Common myeloid progenitor, CD34-positive (primary cell): ENCODE results near the gene MPHOSPH6.

Experiments used
- CTCF ChIA-PET: fragments of 350-600 bp; sonication (Branson Sonifier 250); formaldehyde crosslinking; loops from one replicate; lab custom pipeline; 2021; ENCODE audit warnings: antibody characterized with exemption; lab: Charles Lee
- POLR2A ChIA-PET: fragments of 350-600 bp; sonication (Branson Sonifier 250); formaldehyde crosslinking; loops from one replicate; lab custom pipeline; 2021; ENCODE audit warnings: antibody characterized with exemption; lab: Charles Lee
- DNase-seq, 3 donors: peaks; one replicate each; pipeline versions ENCODE4 v3.0.0 to v3.0.0-alpha.2; 2013
- H3K27ac ChIP-seq, 2 experiments: 1 replicate in 1 of 2; 2 replicates in 1 of 2; pipeline ENCODE4 v1.7.0; 2013; ENCODE audit warnings: inconsistent platforms in 2 of 2, low read length in 2 of 2, mild to moderate bottlenecking in 2 of 2, low read depth in 1 of 2, moderate library complexity in 1 of 2; ENCODE audit not compliant: severe bottlenecking in 2 of 2, insufficient read depth in 1 of 2, poor library complexity in 1 of 2
- H3K27me3 ChIP-seq, 5 experiments: replicated peaks in 2 of 5; 1 replicate in 3 of 5; 2 replicates in 2 of 5; pipeline versions ENCODE4 v1.6.1 to v1.7.0; 2013; ENCODE audit warnings: low read length in 4 of 5, mild to moderate bottlenecking in 2 of 5, moderate library complexity in 2 of 5, inconsistent platforms in 1 of 5; ENCODE audit not compliant: insufficient read depth in 5 of 5, control insufficient read depth in 4 of 5
- H3K36me3 ChIP-seq, 4 experiments: 1 replicate in 2 of 4; 2 replicates in 2 of 4; pipeline versions ENCODE4 v1.6.1 to v1.7.0; 2013; ENCODE audit warnings: low read length in 3 of 4, control low read depth in 1 of 4, mild to moderate bottlenecking in 1 of 4; ENCODE audit not compliant: control insufficient read depth in 4 of 4, insufficient read depth in 4 of 4
- H3K4me1 ChIP-seq, 4 experiments: 1 replicate in 3 of 4; 2 replicates in 1 of 4; pipeline versions ENCODE4 v1.6.1 to v1.7.1; 2013; ENCODE audit warnings: low read length in 3 of 4, mild to moderate bottlenecking in 3 of 4, control low read depth in 1 of 4, inconsistent platforms in 1 of 4, moderate library complexity in 1 of 4; ENCODE audit not compliant: control insufficient read depth in 4 of 4, insufficient read depth in 4 of 4; ENCODE audit errors: control extremely low read depth in 1 of 4
- H3K4me3 ChIP-seq, 7 experiments: 1 replicate in 4 of 7; 2 replicates in 3 of 7; pipeline versions ENCODE4 v1.5.1 to v1.7.0; 2013; ENCODE audit warnings: mild to moderate bottlenecking in 7 of 7, low read length in 6 of 7, moderate library complexity in 6 of 7, inconsistent platforms in 2 of 7, low read depth in 2 of 7, control low read depth in 1 of 7; ENCODE audit not compliant: insufficient read depth in 4 of 7, control insufficient read depth in 1 of 7; ENCODE audit errors: extremely low read depth in 1 of 7
- H3K9me3 ChIP-seq, 5 experiments: 1 replicate in 4 of 5; 2 replicates in 1 of 5; pipeline versions ENCODE4 v1.6.1 to v1.7.1; 2013; ENCODE audit warnings: low read length in 4 of 5, mild to moderate bottlenecking in 2 of 5, inconsistent platforms in 1 of 5, low read depth in 1 of 5, moderate library complexity in 1 of 5; ENCODE audit not compliant: control insufficient read depth in 4 of 5, insufficient read depth in 2 of 5; ENCODE audit errors: control extremely low read depth in 1 of 5
- WGBS: methylation state at CpG from one replicate; pipeline ENCODE4 v1.1.5; 2013; ENCODE audit not compliant: insufficient coverage; 5-methylcytosine and 5-hydroxymethylcytosine counted together

The MPHOSPH6 gene

DNA sequence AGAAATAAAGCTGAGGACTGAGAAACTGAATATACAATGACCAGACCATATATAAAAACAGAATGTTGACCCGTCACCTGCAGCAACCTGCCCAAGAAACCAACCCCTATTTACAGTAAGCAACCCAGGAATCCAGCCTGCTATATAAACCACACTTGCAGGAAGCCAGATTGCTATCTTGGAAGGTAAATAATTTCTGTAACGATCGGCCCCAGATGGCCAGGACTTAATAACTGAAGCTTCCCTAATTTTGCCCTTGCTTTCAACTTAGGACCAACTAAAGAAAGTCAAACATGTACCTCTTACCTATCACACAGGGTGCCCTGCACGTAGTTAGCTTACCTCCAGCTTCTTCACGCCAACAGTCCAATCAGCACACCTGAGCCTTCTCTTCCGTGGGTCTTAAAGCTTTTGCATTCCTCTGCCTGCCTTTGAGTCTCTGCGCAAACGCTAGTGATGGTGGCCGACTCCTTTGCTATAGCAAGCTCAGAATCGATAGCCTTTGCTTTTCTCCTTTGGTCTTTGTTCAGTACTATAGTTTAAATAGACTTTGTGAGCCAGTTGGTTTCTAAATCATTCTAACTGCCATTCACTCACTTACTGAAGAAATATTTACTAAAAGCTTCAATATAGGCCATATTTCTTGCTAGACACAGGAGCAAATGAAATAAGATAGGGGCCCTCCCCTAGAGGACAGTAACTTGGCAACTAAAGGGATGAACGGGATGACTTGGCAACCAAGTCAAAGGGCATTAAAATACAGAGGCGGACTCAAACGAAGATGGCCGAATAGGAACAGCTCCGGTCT, 31.3 kb downstream of the MPHOSPH6 start:
- no peaks in the 10 kb centered on the region for H3K27me3 ChIP-seq
- peak in 2 of 3 donors; percentile 36 to 43 for DNase-seq
- ChIA-PET POLR2A (no interaction called here), CTCF (interaction anchor here (0.7 to 1.3 kb wide), 2 partner anchors 14 to 122 kb away, joined by 3 read pairs; no protein-coding TSS in a partner anchor)
- 78% methylated on average over 11 of the region's 15 CpGs for WGBS
- H3K4me3 ChIP-seq: no peak overlapping the region
- H3K36me3 ChIP-seq: peaks cover 0 to 6% (median 1%) of the 10 kb centered on the region in 4 experiments
- H3K27ac ChIP-seq: no peak overlapping the region
- H3K4me1 ChIP-seq: peaks cover 0 to 14% (median 2%) of the 10 kb centered on the region in 4 experiments
- H3K9me3 ChIP-seq: no peaks in the 10 kb centered on the region

GRCh38 chr16:82137822-82138167, 32.2 kb downstream of the MPHOSPH6 start:
- no peaks in the 10 kb centered on the region for H3K27me3 ChIP-seq
- POLR2A ChIA-PET: no interaction called here
- H3K36me3 ChIP-seq: peaks cover 0 to 6% (median 1%) of the 10 kb centered on the region in 4 experiments
- H3K27ac ChIP-seq: no peak overlapping the region
- whole genome bisulfite sequencing: 100% methylated on average over 1 of the region's 3 CpGs
- no peak for DNase-seq
- no peak overlapping the region for H3K4me3 ChIP-seq
- H3K9me3 ChIP-seq: no peaks in the 10 kb centered on the region
- CTCF ChIA-PET: interaction anchor here (0.7 to 1.3 kb wide), 2 partner anchors 13 to 15 kb away, joined by 3 read pairs; no protein-coding TSS in a partner anchor
- H3K4me1 ChIP-seq: peaks cover 0 to 16% (median 4%) of the 10 kb centered on the region in 4 experiments

GRCh38 chr16:82136956-82137821, 32.8 kb downstream of the MPHOSPH6 start:
- H3K9me3 ChIP-seq: no peaks in the 10 kb centered on the region
- peaks cover 0 to 16% (median 4%) of the 10 kb centered on the region in 4 experiments for H3K4me1 ChIP-seq
- no peak overlapping the region for H3K4me3 ChIP-seq
- CTCF ChIA-PET: interaction anchor here (0.7 kb wide), 1 partner anchor 12 kb away, joined by 3 read pairs; no protein-coding TSS in a partner anchor
- DNase-seq: no peak
- H3K27ac ChIP-seq: no peak overlapping the region
- WGBS: 93% methylated on average over 8 of the region's 9 CpGs
- no peaks in the 10 kb centered on the region for H3K27me3 ChIP-seq
- POLR2A ChIA-PET: no interaction called here
- peaks cover 0 to 6% (median 1%) of the 10 kb centered on the region in 4 experiments for H3K36me3 ChIP-seq

GRCh38 chr16:82135844-82136243, 34.2 kb downstream of the MPHOSPH6 start:
- 94% methylated on average over 8 of the region's 8 CpGs for WGBS
- peaks cover 0 to 16% (median 4%) of the 10 kb centered on the region in 4 experiments for H3K4me1 ChIP-seq
- no peaks in the 10 kb centered on the region for H3K9me3 ChIP-seq
- peaks cover 0 to 6% (median 1%) of the 10 kb centered on the region in 4 experiments for H3K36me3 ChIP-seq
- H3K27ac ChIP-seq: no peak overlapping the region
- no peak for DNase-seq
- no peak overlapping the region for H3K4me3 ChIP-seq
- H3K27me3 ChIP-seq: no peaks in the 10 kb centered on the region
- CTCF ChIA-PET: no interaction called here
- POLR2A ChIA-PET: no interaction called here

DNA sequence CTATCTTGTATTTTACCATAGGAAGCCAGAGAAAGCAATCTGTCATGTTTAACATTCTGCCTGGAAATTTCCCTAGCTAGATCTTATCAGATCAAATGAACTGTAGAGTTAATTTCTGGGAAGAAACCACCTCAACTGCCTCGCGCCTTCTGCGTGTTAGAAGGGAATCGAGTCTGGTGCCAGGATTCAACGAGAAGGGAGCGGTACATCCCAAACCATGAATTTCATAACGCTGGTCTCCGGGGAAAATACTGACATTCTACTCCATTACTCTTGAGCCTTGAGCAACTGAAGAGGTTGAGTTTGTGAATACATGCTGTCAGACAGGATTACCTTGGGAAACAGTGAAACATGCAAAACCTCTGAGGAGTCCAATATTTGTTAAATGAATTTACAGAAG, 35.2 kb downstream of the MPHOSPH6 start:
- Histone ChIP-seq H3K27ac (no peak overlapping the region), H3K4me1 (peaks cover 0 to 16% (median 4%) of the 10 kb centered on the region in 4 experiments), H3K27me3 (no peaks in the 10 kb centered on the region), H3K9me3 (no peaks in the 10 kb centered on the region), H3K36me3 (peaks cover 0 to 6% (median 1%) of the 10 kb centered on the region in 4 experiments), H3K4me3 (no peak overlapping the region)
- DNase-seq: no peak
- CTCF ChIA-PET: no interaction called here
- POLR2A ChIA-PET: no interaction called here
- 100% methylated on average over 2 of the region's 8 CpGs for WGBS

- H3K27me3 ChIP-seq: no peaks in the 10 kb centered on the region
- no peak overlapping the region for H3K4me3 ChIP-seq
- DNase-seq: peak in 1 of 3 donors; percentile 16
- WGBS: 56% methylated on average over 6 of the region's 6 CpGs
- ChIA-PET POLR2A (no interaction called here), CTCF (no interaction called here)
- H3K4me1 ChIP-seq: peaks cover 0 to 14% (median 4%) of the 10 kb centered on the region in 4 experiments
- H3K9me3 ChIP-seq: no peaks in the 10 kb centered on the region
- H3K27ac ChIP-seq: no peak overlapping the region
- H3K36me3 ChIP-seq: peaks cover 0 to 6% (median 1%) of the 10 kb centered on the region in 4 experiments
Measured at GRCh38 chr16:82133798-82134197, 36.2 kb downstream of the MPHOSPH6 start.
